ENCODE results near the gene OR51E1. TPM values are rescaled to one million over a fixed set of nuclear protein-coding genes. Genes with fewer than 3 reads are reported as not detected.

Gene OR51E1
- total and polyA plus RNA-seq, 2 donors (not counting 3 experiments of a cell fraction or from before 2014, with no cell fraction given) = not detected

DNA sequence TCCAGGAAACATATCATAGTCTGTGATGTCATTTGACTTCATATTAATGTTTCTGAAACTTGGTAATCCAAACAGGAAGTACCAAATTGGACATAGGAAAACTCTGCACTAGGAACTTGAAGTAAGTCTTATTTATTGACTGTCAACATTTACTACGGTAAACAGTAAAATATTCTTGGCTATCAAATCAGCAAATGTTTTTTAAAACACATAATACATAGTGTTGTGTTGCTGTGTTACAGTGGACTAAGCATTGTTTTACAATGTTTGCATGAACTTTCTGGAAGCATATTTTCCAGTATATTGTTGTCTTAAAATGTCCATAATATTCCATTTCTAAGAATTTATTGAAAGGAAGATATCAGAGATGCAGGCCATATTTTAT is 56.6 kb downstream of the OR51E1 start:
- TF ChIP-seq, protein P1, sequence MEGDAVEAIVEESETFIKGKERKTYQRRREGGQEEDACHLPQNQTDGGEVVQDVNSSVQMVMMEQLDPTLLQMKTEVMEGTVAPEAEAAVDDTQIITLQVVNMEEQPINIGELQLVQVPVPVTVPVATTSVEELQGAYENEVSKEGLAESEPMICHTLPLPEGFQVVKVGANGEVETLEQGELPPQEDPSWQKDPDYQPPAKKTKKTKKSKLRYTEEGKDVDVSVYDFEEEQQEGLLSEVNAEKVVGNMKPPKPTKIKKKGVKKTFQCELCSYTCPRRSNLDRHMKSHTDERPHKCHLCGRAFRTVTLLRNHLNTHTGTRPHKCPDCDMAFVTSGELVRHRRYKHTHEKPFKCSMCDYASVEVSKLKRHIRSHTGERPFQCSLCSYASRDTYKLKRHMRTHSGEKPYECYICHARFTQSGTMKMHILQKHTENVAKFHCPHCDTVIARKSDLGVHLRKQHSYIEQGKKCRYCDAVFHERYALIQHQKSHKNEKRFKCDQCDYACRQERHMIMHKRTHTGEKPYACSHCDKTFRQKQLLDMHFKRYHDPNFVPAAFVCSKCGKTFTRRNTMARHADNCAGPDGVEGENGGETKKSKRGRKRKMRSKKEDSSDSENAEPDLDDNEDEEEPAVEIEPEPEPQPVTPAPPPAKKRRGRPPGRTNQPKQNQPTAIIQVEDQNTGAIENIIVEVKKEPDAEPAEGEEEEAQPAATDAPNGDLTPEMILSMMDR (IDR thresholded peaks at IDR 0.05; ENCODE audit: extremely low read depth in 1 of 2, insufficient read depth in 1 of 2, low read depth in 1 of 2, low read length in 2 of 2) = no peak
- TF ChIP-seq MAX (IDR thresholded peaks at IDR 0.05; ENCODE audit: insufficient read depth, insufficient read length) (no peak), GATA2 (IDR thresholded peaks at IDR 0.05; ENCODE audit: insufficient read depth, insufficient read length, low read depth, low read length) (no peak), MYC (IDR thresholded peaks at IDR 0.05; ENCODE audit: low read depth, low read length) (no peak), JUN (IDR thresholded peaks at IDR 0.05; ENCODE audit: borderline replicate concordance, insufficient read depth, insufficient read length, low read depth) (no peak), POLR2AphosphoS5 (IDR thresholded peaks at IDR 0.05; ENCODE audit: insufficient read depth, low read depth, low read length) (no peak), POLR2A (IDR thresholded peaks at IDR 0.05; ENCODE audit: low read depth, low read length) (no peak), FOS (IDR thresholded peaks at IDR 0.05; ENCODE audit: borderline replicate concordance, insufficient read depth, low read length) (no peak), EZH2 (IDR thresholded peaks at IDR 0.05; ENCODE audit: borderline replicate concordance, low read depth, low read length, severe bottlenecking) (no peak)
- Histone ChIP-seq H3K36me3 (ENCODE audit: control insufficient read depth in 2 of 2, extremely low read depth in 1 of 2, insufficient read depth in 2 of 2, low read length in 2 of 2) (no peaks in the 10 kb centered on the region), H3K4me2 (ENCODE audit: insufficient read depth, low read length) (no peak overlapping the region), H2AFZ (ENCODE audit: low read depth, low read length) (no peak overlapping the region), H3K27ac (ENCODE audit: insufficient read depth, low read depth, low read length) (no peak overlapping the region), H3K27me3 (ENCODE audit: control insufficient read depth in 2 of 2, insufficient read depth in 2 of 2, low read length in 2 of 2) (no peaks in the 10 kb centered on the region), H4K20me1 (replicated peaks; ENCODE audit: control insufficient read depth, extremely low read depth, insufficient read depth, low read length) (no peaks in the 10 kb centered on the region), H3K4me1 (ENCODE audit: control insufficient read depth, extremely low read depth, insufficient read depth, low read length) (no peaks in the 10 kb centered on the region), H3K9ac (replicated peaks; ENCODE audit: extremely low read depth, insufficient read depth, low read length) (no peak overlapping the region), H3K9me1 (replicated peaks; ENCODE audit: control insufficient read depth, extremely low read depth, insufficient read depth, low read length) (no peaks in the 10 kb centered on the region), H3K79me2 (ENCODE audit: control insufficient read depth, insufficient read depth, low read length) (no peaks in the 10 kb centered on the region), H3K4me3 (replicated peaks in 1 of 3; ENCODE audit: insufficient read depth in 1 of 3, low read depth in 1 of 3, low read length in 3 of 3) (no peak overlapping the region), H3K9me3 (replicated peaks; ENCODE audit: control insufficient read depth, insufficient read depth, low read length) (no peaks in the 10 kb centered on the region)
- no peak for FAIRE-seq
- CTCF ChIA-PET = no interaction called here
- DNase-seq (ENCODE audit: low read depth, low spot score) = no peak
- dilution Hi-C loops (cut with MboI; ENCODE audit: extremely low pct_ligation_motif_present, low sequenced_read_pairs) = no loop called here
- intact Hi-C loops (cut with micrococcal nuclease) = no loop called here
- BruUV-seq (replicated peaks) = no TSS peak
- POLR2A ChIA-PET = no interaction called here

All from endothelial cell of umbilical vein (primary cell).